SJSA1 (cell line): ENCODE results near the gene NXPH4. TPM values are rescaled to one million over a fixed set of nuclear protein-coding genes. Genes with fewer than 3 reads are reported as not detected.
A peak's percentile ranks its signal among the peaks of the same experiment; 100 is the strongest.

Experiments
- DNase-seq, 2 experiments: peaks; one replicate each; pipeline ENCODE4 v3.0.0-alpha.2; 2015 to 2020; ENCODE audit warnings: low spot score in 2 of 2, low read depth in 1 of 2
- H3K27ac ChIP-seq: fragments of 250-450 bp; sonication (Bioruptor Pico); 2 replicates; pipeline ENCODE4 v1.5.1; 2020; ENCODE audit warnings: mild to moderate bottlenecking, moderate library complexity
- H3K27me3 ChIP-seq: fragments of 250-450 bp; sonication (Bioruptor Pico); replicated peaks from 2 replicates; pipeline ENCODE4 v1.5.1; 2020; ENCODE audit warnings: mild to moderate bottlenecking, moderate library complexity
- H3K36me3 ChIP-seq: fragments of 250-450 bp; sonication (Bioruptor Pico); 2 replicates; pipeline ENCODE4 v1.5.1; 2020; ENCODE audit warnings: mild to moderate bottlenecking
- H3K4me1 ChIP-seq: fragments of 250-450 bp; sonication (Bioruptor Pico); replicated peaks from 2 replicates; pipeline ENCODE4 v1.6.1; 2021; ENCODE audit warnings: mild to moderate bottlenecking
- H3K4me3 ChIP-seq: fragments of 250-450 bp; sonication (Bioruptor Pico); 2 replicates; pipeline ENCODE4 v1.5.1; 2020; ENCODE audit warnings: mild to moderate bottlenecking
- H3K9me3 ChIP-seq: fragments of 250-450 bp; sonication (Bioruptor Pico); replicated peaks from 2 replicates; pipeline ENCODE4 v1.5.1; 2020; ENCODE audit warnings: mild to moderate bottlenecking
- total RNA-seq: library from RNA; depleted of rRNA; stranded (reverse); fragments of >200 nt; shearing (Covaris generic); gene quantifications from 2 replicates; pipeline ENCODE4 v1.2.3, GENCODE V29; 2014; rRNA removed

NXPH4 gene
- 0.13 TPM in 1 of 2 replicates, not detected in the other for total RNA-seq

GRCh38 chr12:57216014-57216911 is at the start of gene NXPH4:
NXPH4 (plus strand) TSS chr12:57216794; CDS start chr12:57216970, 176 bp downstream.
- Histone ChIP-seq H3K4me3 (peak within 1 kb of the TSS; percentile 36), H3K27me3 (peaks cover 67% of the 10 kb centered on the region), H3K27ac (no peak within 1 kb of the TSS), H3K9me3 (no peaks in the 10 kb centered on the region; the same call in 1 of the 2 replicates), H3K36me3 (peaks cover 23% of the 10 kb centered on the region), H3K4me1 (peaks cover 32% of the 10 kb centered on the region)
- no peak for DNase-seq

- Histone ChIP-seq H3K36me3 (peaks cover 87% of the 10 kb centered on the region), H3K27me3 (no peaks in the 10 kb centered on the region), H3K27ac (no peak overlapping the region), H3K4me1 (peaks cover 33% of the 10 kb centered on the region), H3K9me3 (no peaks in the 10 kb centered on the region), H3K4me3 (no peak overlapping the region)
- peak; percentile 69 to 89 for DNase-seq
These were observed 49.6 kb upstream of the NXPH4 start for GRCh38 chr12:57166971-57167371.

GRCh38 chr12:57168058-57168457 is 48.5 kb upstream of the NXPH4 start:
- DNase-seq = no peak
- Histone ChIP-seq H3K27ac (no peak overlapping the region), H3K4me1 (peaks cover 33% of the 10 kb centered on the region), H3K9me3 (no peaks in the 10 kb centered on the region), H3K36me3 (peaks cover 84% of the 10 kb centered on the region), H3K27me3 (no peaks in the 10 kb centered on the region), H3K4me3 (no peak overlapping the region)

DNA sequence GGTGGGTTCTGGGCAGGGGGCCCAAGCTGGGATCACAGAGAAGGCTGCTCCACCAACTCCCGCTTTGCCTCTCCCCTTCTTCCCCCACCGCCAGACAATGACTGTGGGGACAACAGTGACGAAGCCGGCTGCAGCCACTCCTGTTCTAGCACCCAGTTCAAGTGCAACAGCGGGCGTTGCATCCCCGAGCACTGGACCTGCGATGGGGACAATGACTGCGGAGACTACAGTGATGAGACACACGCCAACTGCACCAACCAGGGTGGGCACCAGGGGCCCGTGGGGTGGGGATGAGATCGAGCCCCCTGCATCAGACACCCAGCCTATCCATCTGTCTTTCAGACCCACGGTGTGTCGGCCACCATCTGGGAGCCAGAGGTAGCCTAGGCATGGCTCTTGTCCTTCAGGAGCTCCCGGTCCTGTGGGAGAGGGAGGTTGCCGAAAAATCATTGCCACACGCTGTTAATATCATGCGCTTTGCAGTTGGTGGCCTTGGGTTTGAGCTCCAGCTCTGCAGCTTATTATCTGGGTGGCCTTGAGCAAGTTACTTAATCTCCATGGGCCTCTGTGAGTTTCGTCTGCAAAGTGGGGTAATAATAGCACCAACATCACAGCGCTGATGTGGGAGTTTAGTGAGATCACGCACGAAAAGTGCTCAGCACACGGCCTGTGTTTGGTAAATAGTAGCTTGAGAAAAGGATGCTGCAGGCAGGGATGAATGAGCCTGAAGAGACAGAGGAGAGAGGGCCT is 47.4 kb upstream of the NXPH4 start:
- H3K27ac ChIP-seq = no peak overlapping the region
- no peak overlapping the region for H3K4me3 ChIP-seq
- peaks cover 86% of the 10 kb centered on the region for H3K36me3 ChIP-seq
- no peaks in the 10 kb centered on the region for H3K27me3 ChIP-seq
- H3K9me3 ChIP-seq = no peaks in the 10 kb centered on the region
- DNase-seq = no peak
- H3K4me1 ChIP-seq = peaks cover 33% of the 10 kb centered on the region

- H3K27me3 ChIP-seq = no peaks in the 10 kb centered on the region
- H3K4me3 ChIP-seq = no peak overlapping the region
- H3K9me3 ChIP-seq = no peaks in the 10 kb centered on the region
- H3K27ac ChIP-seq = no peak overlapping the region
- peaks cover 27% of the 10 kb centered on the region for H3K4me1 ChIP-seq
- no peak for DNase-seq
- H3K36me3 ChIP-seq = peaks cover 83% of the 10 kb centered on the region
These were observed 46.6 kb upstream of the NXPH4 start for GRCh38 chr12:57169969-57170368.

DNA sequence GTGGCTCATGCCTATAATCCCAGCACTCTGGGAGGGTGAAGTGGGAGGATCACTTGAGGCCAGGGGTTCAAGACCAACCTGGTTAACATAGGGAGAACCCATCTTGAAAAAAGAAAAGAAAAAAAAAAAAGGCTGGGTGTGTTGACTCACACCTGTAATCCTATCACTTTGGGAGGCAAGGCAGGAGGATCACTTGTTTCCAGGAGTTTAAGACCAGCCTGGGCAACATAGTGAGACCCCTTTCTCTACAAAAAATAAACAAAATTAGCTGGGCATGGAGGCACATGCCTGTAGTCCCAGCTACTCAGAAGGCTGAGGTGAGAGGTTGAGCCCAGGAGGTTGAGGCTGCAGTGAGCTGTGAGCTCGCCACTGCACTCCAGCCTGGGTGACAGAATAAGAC is 46.2 kb upstream of the NXPH4 start:
- no peak for DNase-seq
- H3K27ac ChIP-seq = no peak overlapping the region
- H3K4me3 ChIP-seq = no peak overlapping the region

GRCh38 chr12:57170927-57171326 is 45.7 kb upstream of the NXPH4 start:
- Histone ChIP-seq H3K4me1 (peaks cover 17% of the 10 kb centered on the region), H3K27me3 (no peaks in the 10 kb centered on the region), H3K4me3 (no peak overlapping the region), H3K9me3 (no peaks in the 10 kb centered on the region; the same call in 1 of the 2 replicates), H3K27ac (no peak overlapping the region), H3K36me3 (peaks cover 82% of the 10 kb centered on the region)
- DNase-seq = no peak

More for the DNA sequence above, 46.2 kb upstream of the NXPH4 start:
- Histone ChIP-seq H3K9me3 (no peaks in the 10 kb centered on the region), H3K27me3 (no peaks in the 10 kb centered on the region), H3K36me3 (peaks cover 82% of the 10 kb centered on the region), H3K4me1 (peaks cover 22% of the 10 kb centered on the region)

DNA sequence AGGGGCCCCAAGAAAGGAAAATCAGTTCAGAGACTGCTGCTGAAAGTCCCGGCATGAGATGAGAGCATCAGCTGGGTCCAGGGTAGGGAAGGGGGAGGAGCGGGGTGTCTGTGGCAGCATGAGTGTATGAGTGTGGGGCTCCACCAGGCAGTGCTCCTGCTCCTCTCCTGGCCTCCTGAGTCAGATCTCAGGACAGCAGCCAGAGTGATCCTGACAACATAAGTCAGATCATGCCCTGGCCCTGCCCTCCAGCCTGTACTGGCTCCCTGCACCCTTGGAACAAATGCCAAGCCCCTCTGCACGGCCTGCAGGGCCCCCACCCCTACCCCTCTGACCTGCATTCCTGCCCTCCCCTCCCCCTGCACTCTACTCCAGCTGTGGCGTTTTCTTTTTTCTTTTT is 44.9 kb upstream of the NXPH4 start:
- Histone ChIP-seq H3K4me3 (no peak overlapping the region), H3K9me3 (no peaks in the 10 kb centered on the region; the same call in 1 of the 2 replicates), H3K27me3 (no peaks in the 10 kb centered on the region), H3K4me1 (peaks cover 10% of the 10 kb centered on the region), H3K27ac (no peak overlapping the region), H3K36me3 (peaks cover 82% of the 10 kb centered on the region)
- no peak for DNase-seq

DNA sequence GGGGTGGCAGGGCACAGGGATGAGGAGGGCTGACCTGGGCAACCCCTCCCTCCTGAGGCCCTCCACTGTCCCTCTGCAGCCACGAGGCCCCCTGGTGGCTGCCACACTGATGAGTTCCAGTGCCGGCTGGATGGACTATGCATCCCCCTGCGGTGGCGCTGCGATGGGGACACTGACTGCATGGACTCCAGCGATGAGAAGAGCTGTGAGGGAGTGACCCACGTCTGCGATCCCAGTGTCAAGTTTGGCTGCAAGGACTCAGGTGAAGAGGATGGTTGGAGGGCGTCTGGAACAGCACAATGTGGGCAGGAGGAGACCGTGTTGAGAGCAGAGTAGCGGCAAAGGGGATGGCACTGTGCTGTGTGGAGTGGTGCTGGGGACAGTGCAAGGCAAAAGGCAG is 43.5 kb upstream of the NXPH4 start:
- H3K36me3 ChIP-seq = peaks cover 80% of the 10 kb centered on the region
- H3K27me3 ChIP-seq = no peaks in the 10 kb centered on the region
- no peaks in the 10 kb centered on the region; the same call in 1 of the 2 replicates for H3K9me3 ChIP-seq
- H3K27ac ChIP-seq = no peak overlapping the region
- H3K4me1 ChIP-seq = no peaks in the 10 kb centered on the region
- no peak overlapping the region for H3K4me3 ChIP-seq
- no peak for DNase-seq

- Histone ChIP-seq H3K27ac (no peak overlapping the region), H3K9me3 (no peaks in the 10 kb centered on the region; the same call in 1 of the 2 replicates), H3K27me3 (no peaks in the 10 kb centered on the region), H3K36me3 (peaks cover 80% of the 10 kb centered on the region), H3K4me3 (no peak overlapping the region), H3K4me1 (no peaks in the 10 kb centered on the region)
- no peak for DNase-seq
These were observed 42.9 kb upstream of the NXPH4 start for GRCh38 chr12:57173683-57174082.

GRCh38 chr12:57175428-57176138 is 41.0 kb upstream of the NXPH4 start:
- Histone ChIP-seq H3K36me3 (peaks cover 84% of the 10 kb centered on the region), H3K4me1 (no peaks in the 10 kb centered on the region), H3K27ac (no peak overlapping the region), H3K27me3 (no peaks in the 10 kb centered on the region), H3K9me3 (no peaks in the 10 kb centered on the region; the same call in 1 of the 2 replicates), H3K4me3 (no peak overlapping the region)
- peak; percentile 34 to 78 for DNase-seq

DNA sequence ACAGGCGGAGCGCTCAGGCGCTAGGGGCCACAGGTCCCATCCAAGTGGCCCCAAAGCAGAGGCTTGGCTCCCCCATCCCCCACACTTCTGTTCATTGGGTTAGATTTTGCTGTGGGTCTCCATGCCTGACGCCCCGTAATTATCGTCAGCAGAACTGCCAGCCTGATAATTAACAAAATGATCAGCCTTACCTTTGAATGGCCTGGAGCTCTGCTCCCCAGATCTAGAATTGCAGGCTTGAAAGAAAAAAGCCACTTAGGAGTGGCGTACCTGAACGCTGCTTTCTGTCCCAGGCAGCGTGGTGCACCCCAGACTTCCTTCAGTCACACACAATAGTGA is 40.5 kb upstream of the NXPH4 start:
- no peak for DNase-seq
- Histone ChIP-seq H3K9me3 (no peaks in the 10 kb centered on the region; the same call in 1 of the 2 replicates), H3K4me1 (peaks cover 3% of the 10 kb centered on the region), H3K4me3 (no peak overlapping the region), H3K27ac (no peak overlapping the region), H3K36me3 (peaks cover 84% of the 10 kb centered on the region), H3K27me3 (no peaks in the 10 kb centered on the region)

DNA sequence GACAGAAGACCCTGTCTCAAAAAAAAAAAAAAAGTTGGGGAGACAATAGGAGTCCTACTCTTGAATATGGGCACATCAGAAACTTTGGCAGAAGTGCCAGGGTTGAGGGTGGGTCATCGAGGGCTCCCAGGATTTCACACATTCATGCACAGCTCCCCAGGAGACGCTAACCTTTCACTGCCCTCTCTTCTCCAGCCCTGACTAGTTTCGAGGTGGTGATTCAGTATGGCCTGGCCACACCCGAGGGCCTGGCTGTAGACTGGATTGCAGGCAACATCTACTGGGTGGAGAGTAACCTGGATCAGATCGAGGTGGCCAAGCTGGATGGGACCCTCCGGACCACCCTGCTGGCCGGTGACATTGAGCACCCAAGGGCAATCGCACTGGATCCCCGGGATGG is 39.7 kb upstream of the NXPH4 start:
- Histone ChIP-seq H3K27ac (no peak overlapping the region), H3K4me1 (peaks cover 10% of the 10 kb centered on the region), H3K4me3 (no peak overlapping the region), H3K36me3 (peaks cover 87% of the 10 kb centered on the region), H3K9me3 (no peaks in the 10 kb centered on the region; the same call in 1 of the 2 replicates), H3K27me3 (no peaks in the 10 kb centered on the region)
- DNase-seq = no peak
